Ascending aorta (tissue), 2 donors: Measurements from ENCODE around the gene HIVEP3. TPM values are rescaled to one million over a fixed set of nuclear protein-coding genes. Genes with fewer than 3 reads are reported as not detected.
"Not testable (repeated sequence)": the region's sequence is repeated elsewhere in the genome, so short reads cannot be mapped to it uniquely, and the experiment has no call there.

ENCODE experiments used
- DNase-seq, 2 donors: peaks; one replicate each; pipeline ENCODE4 v3.0.0-alpha.2; 2019; ENCODE audit warnings: low spot score in 2 of 2
- H3K27ac ChIP-seq, 2 donors: fragments of 200-600 bp; sonication (generic); one replicate each; pipeline ENCODE4 v1.5.1; 2016 to 2017; ENCODE audit warnings: mild to moderate bottlenecking in 1 of 2
- H3K27me3 ChIP-seq: fragments of 200-600 bp; sonication (generic); one replicate; pipeline ENCODE4 v1.5.1; 2017
- H3K36me3 ChIP-seq, 2 donors: fragments of 200-600 bp; sonication (generic); one replicate each; pipeline ENCODE4 v1.5.1; 2016
- H3K4me1 ChIP-seq, 2 donors: fragments of 200-600 bp; sonication (generic); one replicate each; pipeline ENCODE4 v1.5.1; 2016 to 2017; ENCODE audit warnings: mild to moderate bottlenecking in 1 of 2
- H3K4me3 ChIP-seq, 2 donors: fragments of 200-600 bp; sonication (generic); one replicate each; pipeline ENCODE4 v1.5.1; 2016 to 2017; ENCODE audit warnings: mild to moderate bottlenecking in 1 of 2
- H3K9me3 ChIP-seq, 2 donors: fragments of 200-600 bp; sonication (generic); one replicate each; pipeline ENCODE4 v1.5.1; 2016
- CTCF ChIP-seq, 3 experiments: fragments of 200-600 bp in 2 of 3; fragments of 450-650 bp in 1 of 3; sonication (generic) in 2 of 3; IDR thresholded peaks; one replicate each; pipeline ENCODE4 v1.5.1; 2016 to 2019; ENCODE audit warnings: antibody characterized with exemption in 3 of 3, mild to moderate bottlenecking in 1 of 3, moderate library complexity in 1 of 3
- intact Hi-C: fragments of 100-400 bp; cut with DNase I; formaldehyde crosslinking; loops from one replicate; pipeline ENCODE4 v1.15.1; 2023
- total RNA-seq: library from RNA; depleted of rRNA; stranded (reverse); fragments of >200 nt; gene quantifications from one replicate; pipeline ENCODE4 v1.1.0, GENCODE V29; 2016

The HIVEP3 gene
- total RNA-seq, 1 donor from 2014 or later: 0.32 TPM

DNA sequence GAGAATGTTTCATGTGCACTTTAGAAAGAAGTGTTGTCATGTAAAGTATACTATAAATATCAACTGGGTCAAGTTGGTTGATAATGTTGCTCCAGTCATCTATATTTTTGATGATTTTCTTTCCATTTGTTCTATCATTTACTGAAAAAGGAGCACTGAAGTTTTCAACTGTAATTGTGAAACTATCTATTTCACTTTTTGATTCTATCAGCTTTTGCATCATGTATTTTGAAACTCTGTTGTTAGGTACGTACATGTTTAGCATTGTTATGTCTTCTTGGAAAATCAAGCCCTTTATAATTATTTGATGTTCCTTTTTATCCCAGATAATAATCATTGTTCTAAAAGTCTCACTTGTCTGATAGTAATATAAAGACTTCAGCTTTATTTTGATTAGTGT lies 14.4 kb upstream of the HIVEP3 start:
- TF ChIP-seq CTCF (IDR thresholded peaks at IDR 0.05): no peak
- no peak overlapping the region for H3K27ac ChIP-seq
- intact Hi-C loops: no loop called here
- no peak overlapping the region for H3K4me3 ChIP-seq
- H3K27me3 ChIP-seq: no peaks in the 10 kb centered on the region
- no peak for DNase-seq
- no peaks in the 10 kb centered on the region for H3K9me3 ChIP-seq
- no peaks in the 10 kb centered on the region for H3K36me3 ChIP-seq
- H3K4me1 ChIP-seq: no peaks in the 10 kb centered on the region

GRCh38 chr1:41931578-41931977 lies 12.9 kb upstream of the HIVEP3 start:
- Histone ChIP-seq H3K4me1 (no peaks in the 10 kb centered on the region), H3K27me3 (no peaks in the 10 kb centered on the region), H3K9me3 (no peaks in the 10 kb centered on the region), H3K4me3 (no peak overlapping the region), H3K27ac (no peak overlapping the region), H3K36me3 (no peaks in the 10 kb centered on the region)
- intact Hi-C loops: no loop called here
- DNase-seq: no peak
- TF ChIP-seq CTCF (IDR thresholded peaks at IDR 0.05): no peak

DNA sequence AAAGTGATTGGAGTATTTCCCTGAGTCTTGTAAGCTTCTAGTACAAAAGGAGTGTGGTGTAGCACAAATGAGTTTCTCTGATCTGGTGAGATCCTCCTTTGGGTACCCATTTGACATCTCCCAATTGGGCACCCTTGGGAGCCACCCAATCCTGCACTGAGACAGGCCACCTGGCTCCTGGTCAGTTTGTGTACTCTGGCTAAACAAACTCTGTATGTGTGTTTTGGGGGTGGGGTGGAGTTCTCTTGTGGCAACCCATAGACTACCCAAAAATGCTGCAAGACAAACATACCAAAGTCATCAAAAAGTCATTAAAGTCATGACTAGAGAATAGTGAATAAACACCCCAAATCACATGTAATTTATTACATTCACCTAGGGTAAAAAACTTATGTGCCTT lies 8.4 kb upstream of the HIVEP3 start:
- DNase-seq: no peak
- TF ChIP-seq CTCF (IDR thresholded peaks at IDR 0.05): no peak
- H3K27me3 ChIP-seq: no peaks in the 10 kb centered on the region
- H3K4me3 ChIP-seq: no peak overlapping the region
- H3K4me1 ChIP-seq: no peaks in the 10 kb centered on the region
- H3K9me3 ChIP-seq: no peaks in the 10 kb centered on the region
- intact Hi-C loops: no loop called here
- H3K27ac ChIP-seq: no peak overlapping the region
- no peaks in the 10 kb centered on the region for H3K36me3 ChIP-seq

- intact Hi-C loops: no loop called here
- Histone ChIP-seq H3K9me3 (no peaks in the 10 kb centered on the region), H3K27ac (no peak overlapping the region), H3K4me1 (no peaks in the 10 kb centered on the region), H3K4me3 (no peak overlapping the region), H3K27me3 (no peaks in the 10 kb centered on the region), H3K36me3 (no peaks in the 10 kb centered on the region)
- DNase-seq: no peak
- TF ChIP-seq CTCF (IDR thresholded peaks at IDR 0.05): no peak
These were observed 7.0 kb upstream of the HIVEP3 start for GRCh38 chr1:41925712-41926111.

- TF ChIP-seq CTCF (IDR thresholded peaks at IDR 0.05): no peak
- Histone ChIP-seq H3K9me3 (no peaks in the 10 kb centered on the region), H3K27me3 (no peaks in the 10 kb centered on the region), H3K4me1 (no peaks in the 10 kb centered on the region), H3K36me3 (no peaks in the 10 kb centered on the region), H3K4me3 (no peak overlapping the region), H3K27ac (no peak overlapping the region)
- DNase-seq: no peak
- intact Hi-C loops: no loop called here
These were observed 6.2 kb upstream of the HIVEP3 start for GRCh38 chr1:41924911-41925310.

GRCh38 chr1:41921271-41921670 lies 2.5 kb upstream of the HIVEP3 start:
- intact Hi-C loops, H3K27ac ChIP-seq, H3K9me3 ChIP-seq, DNase-seq, H3K36me3 ChIP-seq, H3K4me1 ChIP-seq, H3K27me3 ChIP-seq, H3K4me3 ChIP-seq: not testable (repeated sequence)
